Measurements from ENCODE around the gene ITGAL. TPM values are rescaled to one million over a fixed set of nuclear protein-coding genes. Genes with fewer than 3 reads are reported as not detected.

ITGAL gene
- total RNA-seq = 100 to 1,000 TPM; 566 to 685 TPM

DNA sequence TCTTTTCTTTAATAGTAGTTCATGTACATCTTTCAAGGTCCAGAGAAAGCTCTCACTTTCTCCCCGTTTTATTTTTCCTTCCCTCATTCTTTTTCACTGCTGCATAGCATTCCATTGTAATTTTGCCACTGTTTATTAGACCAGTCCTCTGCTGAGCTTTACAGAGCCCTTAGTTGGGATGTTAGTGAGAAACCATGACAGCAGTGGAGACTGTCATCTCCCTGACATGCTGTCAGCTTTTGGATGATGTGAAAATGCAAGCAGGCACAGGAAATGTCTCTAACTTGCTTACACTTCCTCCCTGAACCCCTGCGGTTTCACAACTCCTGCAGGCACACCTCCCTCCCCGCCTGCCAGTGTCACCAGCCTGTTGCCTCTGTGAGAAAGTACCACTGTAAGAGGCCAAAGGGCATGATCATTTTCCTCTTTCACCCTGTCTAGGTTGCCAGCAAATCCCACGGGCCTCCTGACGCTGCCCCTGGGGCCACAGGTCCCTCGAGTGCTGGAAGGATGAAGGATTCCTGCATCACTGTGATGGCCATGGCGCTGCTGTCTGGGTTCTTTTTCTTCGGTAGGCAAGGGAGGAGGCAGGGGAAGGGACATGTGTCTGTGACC is at the start of gene ITGAL:
TSS of gene ITGAL (plus strand) at position 415 of the 615 bp plus-strand sequence. CDS start at position 511, 96 bp downstream.
- Mint-ChIP-seq H3K36me3 (peaks cover 54% of the 10 kb centered on the region), H3K27ac (peak within 1 kb of the TSS; percentile 96), H3K9me3 (ENCODE audit: low read depth) (no peaks in the 10 kb centered on the region), H3K4me3 (peak within 1 kb of the TSS; percentile 100), H3K27me3 (no peaks in the 10 kb centered on the region), H3K4me1 (peaks cover 64% of the 10 kb centered on the region)
- CTCF ChIA-PET = interaction anchor here (0.9 to 9.7 kb wide), 8 partner anchors 9 to 63 kb away, joined by 3 to 122 read pairs (median 6); partner anchors contain the start of genes DCTPP1, SEPHS2 and ZNF747
- DNase-seq (peak; percentile 95), ATAC-seq (peak; percentile 77)

DNA sequence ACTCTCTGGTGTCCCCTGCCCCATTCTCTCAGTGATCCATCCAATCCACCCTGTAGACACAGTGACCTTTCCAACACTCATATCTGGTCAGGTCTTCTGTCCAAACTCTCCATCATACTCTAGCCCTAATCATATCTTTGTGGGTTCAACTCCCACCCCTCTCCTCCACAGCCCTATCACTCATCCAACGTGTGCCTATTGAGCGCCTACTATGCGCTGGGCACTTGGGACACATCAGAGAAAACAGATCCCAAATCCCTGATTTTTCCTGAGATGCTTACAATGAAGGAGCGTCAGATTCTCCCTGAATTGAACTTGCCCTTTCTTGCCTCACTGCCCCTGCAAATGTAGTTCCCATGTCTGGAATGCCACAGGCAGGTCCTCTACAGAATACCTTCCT is 44.5 kb upstream of the ITGAL start:
- H3K36me3 Mint-ChIP-seq = peaks cover 29% of the 10 kb centered on the region
- DNase-seq (no peak), ATAC-seq (no peak)
- H3K4me3 Mint-ChIP-seq = no peak overlapping the region
- CTCF ChIA-PET = interaction anchor here (1.7 kb wide), 1 partner anchor 168 kb away, joined by 4 read pairs; no protein-coding TSS in a partner anchor
- peak overlapping the region; percentile 39 for H3K27ac Mint-ChIP-seq
- H3K4me1 Mint-ChIP-seq = peaks cover 25% of the 10 kb centered on the region
- H3K9me3 Mint-ChIP-seq (ENCODE audit: low read depth) = no peaks in the 10 kb centered on the region
- H3K27me3 Mint-ChIP-seq = no peaks in the 10 kb centered on the region

DNA sequence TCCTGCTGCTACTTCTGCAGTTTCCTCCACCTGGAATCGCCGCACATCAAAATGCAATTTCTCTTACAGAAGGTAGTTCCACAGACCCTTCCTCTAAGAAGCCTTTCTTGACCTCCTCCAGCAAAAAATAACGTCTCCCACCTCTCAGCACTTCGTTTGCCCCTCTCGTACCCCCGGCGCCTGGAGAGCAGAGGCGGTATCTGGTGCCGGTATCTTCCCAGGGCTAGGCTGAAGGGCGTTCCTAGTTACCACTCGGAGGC is 43.2 kb upstream of the ITGAL start:
- peaks cover 21% of the 10 kb centered on the region for H3K36me3 Mint-ChIP-seq
- H3K4me3 Mint-ChIP-seq = no peak overlapping the region
- H3K9me3 Mint-ChIP-seq (ENCODE audit: low read depth) = no peaks in the 10 kb centered on the region
- ATAC-seq (no peak), DNase-seq (no peak)
- CTCF ChIA-PET = interaction anchor here (0.6 to 3.0 kb wide), 66 partner anchors 8 to 374 kb away, joined by 3 to 33 read pairs (median 4); partner anchors contain the start of genes FBRS, ITGAL, PRR14 and SEPHS2
- no peak overlapping the region for H3K27ac Mint-ChIP-seq
- H3K27me3 Mint-ChIP-seq = no peaks in the 10 kb centered on the region
- H3K4me1 Mint-ChIP-seq = peaks cover 33% of the 10 kb centered on the region

DNA sequence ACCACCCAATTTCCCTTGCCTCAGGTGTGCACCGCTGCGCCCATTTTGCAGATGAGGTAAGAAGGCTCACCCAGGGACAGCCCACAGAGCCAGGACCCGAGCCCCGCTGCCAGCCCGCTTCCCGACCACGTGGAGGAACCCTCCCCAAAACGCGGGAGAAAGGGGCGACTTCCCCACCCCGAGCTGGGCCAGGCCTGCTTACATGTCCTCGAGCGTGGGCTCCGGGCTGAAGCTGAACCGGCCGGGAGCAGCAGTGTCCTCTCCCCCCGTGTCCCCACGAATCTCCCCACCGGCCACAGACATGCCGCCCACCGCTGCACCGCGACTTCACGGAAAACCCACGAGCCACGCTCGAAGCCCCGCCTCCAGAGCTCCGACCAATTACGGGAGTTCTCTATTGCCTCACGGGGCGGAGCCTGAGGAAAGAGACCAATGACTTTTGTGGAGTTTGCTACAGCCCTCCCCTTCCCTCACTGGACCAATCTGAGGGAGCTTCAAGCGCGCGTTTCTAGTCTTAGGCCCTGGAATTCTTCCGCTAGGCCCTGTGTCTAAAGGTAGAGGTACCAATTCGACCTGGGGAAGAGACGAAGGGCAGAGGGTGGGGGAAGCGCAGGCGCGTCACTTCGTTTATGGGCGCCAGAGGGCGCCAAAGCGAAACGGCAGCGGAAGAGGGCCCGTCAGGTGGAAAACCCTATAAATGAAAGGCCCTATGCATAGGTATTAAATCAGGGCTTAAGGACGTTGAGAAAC is 42.7 kb upstream of the ITGAL start, which contains the start of gene DCTPP1:
TSS of gene DCTPP1 (minus strand) at position 353 of the 750 bp plus-strand sequence. CDS start at position 303, 50 bp downstream.
- H3K27ac Mint-ChIP-seq = no peak within 1 kb of the TSS
- DNase-seq (peak; percentile 99), ATAC-seq (peak; percentile 98)
- H3K36me3 Mint-ChIP-seq = peaks cover 17% of the 10 kb centered on the region
- no peaks in the 10 kb centered on the region for H3K27me3 Mint-ChIP-seq
- H3K4me1 Mint-ChIP-seq = peaks cover 38% of the 10 kb centered on the region
- H3K4me3 Mint-ChIP-seq = no peak within 1 kb of the TSS
- H3K9me3 Mint-ChIP-seq (ENCODE audit: low read depth) = no peaks in the 10 kb centered on the region
- CTCF ChIA-PET = interaction anchor here (0.6 to 3.0 kb wide), 68 partner anchors 8 to 375 kb away, joined by 3 to 33 read pairs (median 4); partner anchors contain the start of genes FBRS, ITGAL, PRR14 and SEPHS2

DNA sequence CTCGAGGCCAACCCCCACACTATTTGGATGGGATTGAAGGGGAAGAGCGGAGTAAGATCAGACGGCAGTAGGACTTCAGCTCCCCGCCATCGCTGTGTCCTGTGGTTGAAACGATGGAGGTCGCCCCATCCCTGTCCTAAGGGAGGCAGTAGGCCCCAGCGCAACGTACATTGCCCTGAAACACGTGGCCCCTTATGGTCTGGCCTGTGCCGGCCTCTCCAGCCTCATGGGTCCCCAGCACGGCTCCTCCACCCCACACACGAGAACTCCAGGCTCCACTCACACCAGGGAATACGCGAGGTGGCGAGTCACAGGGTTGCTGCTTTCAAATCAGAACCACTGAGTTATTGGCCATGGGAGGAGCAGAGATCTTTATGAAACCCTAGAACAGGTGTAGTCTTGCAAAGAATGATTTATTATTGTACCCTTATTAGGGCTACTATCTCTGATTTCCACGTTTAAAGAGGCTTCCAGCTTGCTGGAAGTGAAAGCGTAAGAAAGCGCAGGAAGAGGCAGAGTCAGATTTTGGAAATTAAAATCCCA is 42.0 kb upstream of the ITGAL start:
- peak; percentile 18 for ATAC-seq
- H3K4me1 Mint-ChIP-seq = peaks cover 41% of the 10 kb centered on the region
- DNase-seq = no peak
- no peaks in the 10 kb centered on the region for H3K9me3 Mint-ChIP-seq (ENCODE audit: low read depth)
- H3K27ac Mint-ChIP-seq = no peak overlapping the region
- no peaks in the 10 kb centered on the region for H3K27me3 Mint-ChIP-seq
- no peak overlapping the region for H3K4me3 Mint-ChIP-seq
- CTCF ChIA-PET = interaction anchor here (0.6 to 3.0 kb wide), 51 partner anchors 9 to 338 kb away, joined by 3 to 33 read pairs (median 6); partner anchors contain the start of genes FBRS, ITGAL, PRR14 and SEPHS2
- peaks cover 17% of the 10 kb centered on the region for H3K36me3 Mint-ChIP-seq

DNA sequence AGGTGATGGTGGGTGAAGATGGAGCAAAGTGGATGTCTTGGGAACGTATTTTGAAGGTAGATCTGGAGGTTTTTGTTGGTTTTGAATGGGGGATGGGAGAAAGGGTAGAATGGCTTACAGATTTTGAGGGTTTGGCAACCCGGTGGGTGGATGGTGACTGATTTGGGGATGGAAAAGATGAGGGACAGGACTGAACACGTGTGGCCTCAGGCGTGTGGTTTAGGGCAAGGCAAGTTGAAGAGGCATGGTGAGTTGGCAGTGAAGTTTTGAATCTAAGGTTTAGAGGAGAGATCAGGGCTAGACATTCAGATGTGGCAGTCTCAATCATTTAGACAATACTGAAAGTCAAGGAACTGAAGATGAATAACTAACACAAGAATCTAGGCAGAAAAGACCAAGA is 37.7 kb upstream of the ITGAL start:
- peak; percentile 60 for DNase-seq

DNA sequence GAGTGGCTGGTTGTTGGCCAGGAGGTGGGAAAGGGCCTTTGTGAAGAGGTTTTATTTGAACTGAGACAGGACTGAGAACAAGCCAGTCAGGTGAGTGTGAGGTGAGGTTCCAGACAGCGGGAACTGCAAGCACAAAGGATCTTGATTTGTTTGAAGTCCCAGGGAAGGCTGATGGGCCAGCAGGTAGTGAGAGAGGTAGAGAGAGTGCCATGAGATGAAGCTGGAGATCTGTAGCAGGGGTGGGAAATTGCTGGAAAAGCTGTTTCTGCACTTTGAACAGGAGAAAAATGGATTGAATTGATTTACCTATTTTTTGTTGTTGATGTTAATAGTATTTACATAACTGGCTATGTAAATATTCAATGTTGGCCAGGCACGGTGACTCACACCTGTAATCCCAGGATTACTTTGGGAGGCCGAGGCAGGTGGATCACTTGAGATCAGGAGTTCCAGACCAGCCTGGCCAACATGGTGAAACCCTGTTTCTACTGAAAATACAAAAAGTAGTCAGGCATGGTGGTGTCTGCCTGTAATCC is 35.0 kb upstream of the ITGAL start:
- ATAC-seq (no peak), DNase-seq (no peak)
- Mint-ChIP-seq H3K27ac (no peak overlapping the region), H3K4me3 (no peak overlapping the region), H3K36me3 (no peaks in the 10 kb centered on the region), H3K9me3 (ENCODE audit: low read depth) (no peaks in the 10 kb centered on the region), H3K27me3 (no peaks in the 10 kb centered on the region), H3K4me1 (peaks cover 20% of the 10 kb centered on the region)
- CTCF ChIA-PET = interaction anchor here (0.6 to 2.5 kb wide), 2 partner anchors 12 to 95 kb away, joined by 3 to 9 read pairs; no protein-coding TSS in a partner anchor

More for the DNA sequence above, 37.7 kb upstream of the ITGAL start:
- Mint-ChIP-seq H3K27ac (peak overlapping the region; percentile 1), H3K4me1 (peaks cover 17% of the 10 kb centered on the region), H3K4me3 (no peak overlapping the region), H3K36me3 (no peaks in the 10 kb centered on the region), H3K9me3 (ENCODE audit: low read depth) (no peaks in the 10 kb centered on the region), H3K27me3 (no peaks in the 10 kb centered on the region)
- CTCF ChIA-PET = interaction anchor here (0.6 to 2.5 kb wide), 4 partner anchors 15 to 163 kb away, joined by 3 to 9 read pairs (median 4); no protein-coding TSS in a partner anchor
- ATAC-seq = no peak

DNA sequence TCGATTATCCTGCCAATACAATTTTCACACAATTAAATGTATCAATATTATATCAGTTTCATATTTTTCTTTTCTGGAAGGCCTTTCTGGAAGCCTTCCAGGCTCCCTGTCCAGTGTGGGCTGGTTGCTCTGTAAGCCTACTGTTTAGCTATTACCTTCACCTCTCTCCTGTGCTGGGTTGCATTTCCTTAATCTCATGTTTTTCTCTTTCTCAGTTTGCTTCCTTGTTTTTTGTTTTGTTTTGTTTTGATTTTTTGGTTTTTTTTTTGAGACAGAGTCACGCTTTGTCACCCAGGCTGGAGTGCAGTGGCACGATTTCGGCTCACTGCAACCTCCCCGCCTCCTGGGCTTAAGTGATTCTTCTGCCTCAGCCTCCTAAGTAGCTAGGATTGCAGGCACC is 33.7 kb upstream of the ITGAL start:
- DNase-seq (no peak), ATAC-seq (no peak)
- CTCF ChIA-PET = interaction anchor here (1.1 to 2.2 kb wide), 3 partner anchors 9 to 38 kb away, joined by 3 to 4 read pairs (median 4); partner anchors contain the start of gene DCTPP1
- H3K4me3 Mint-ChIP-seq = no peak overlapping the region
- H3K4me1 Mint-ChIP-seq = peaks cover 26% of the 10 kb centered on the region
- H3K36me3 Mint-ChIP-seq = peaks cover 9% of the 10 kb centered on the region
- no peak overlapping the region for H3K27ac Mint-ChIP-seq
- no peaks in the 10 kb centered on the region for H3K9me3 Mint-ChIP-seq (ENCODE audit: low read depth)
- no peaks in the 10 kb centered on the region for H3K27me3 Mint-ChIP-seq

DNA sequence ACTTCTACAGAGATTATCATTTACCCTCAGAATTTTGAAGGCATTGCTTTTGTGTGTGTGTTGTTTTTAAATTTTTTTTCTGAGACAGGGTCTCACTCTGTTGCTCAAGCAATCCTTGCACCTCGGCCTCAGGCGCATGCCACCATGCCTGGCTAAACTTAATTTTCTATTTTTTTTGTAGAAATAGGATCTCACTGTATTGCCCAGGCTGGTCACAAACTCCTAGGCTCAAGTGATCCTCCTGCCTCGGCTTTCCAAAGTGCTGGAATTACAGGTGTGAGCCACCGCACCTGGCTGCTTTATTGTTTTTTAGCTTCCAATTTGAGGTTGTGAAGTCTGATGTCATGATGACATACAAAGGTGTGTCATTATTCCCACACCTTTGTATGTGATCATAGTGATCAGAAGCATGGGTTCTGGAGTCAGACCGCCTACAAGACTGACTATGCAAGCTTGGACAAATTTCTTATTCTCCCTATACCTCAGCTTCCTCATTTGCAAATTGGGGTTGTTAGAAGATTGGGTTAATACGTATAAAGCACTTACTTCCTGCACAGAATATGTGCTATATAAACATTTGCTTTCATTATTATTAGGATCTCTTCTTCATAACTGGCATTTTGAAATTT is 32.7 kb upstream of the ITGAL start:
- H3K4me1 Mint-ChIP-seq = peaks cover 26% of the 10 kb centered on the region
- peaks cover 19% of the 10 kb centered on the region for H3K36me3 Mint-ChIP-seq
- CTCF ChIA-PET = interaction anchor here (1.2 to 2.4 kb wide), 4 partner anchors 10 to 159 kb away, joined by 3 to 14 read pairs (median 4); partner anchors contain the start of gene DCTPP1
- no peaks in the 10 kb centered on the region for H3K27me3 Mint-ChIP-seq
- ATAC-seq = no peak
- DNase-seq = no peak
- no peak overlapping the region for H3K4me3 Mint-ChIP-seq
- H3K9me3 Mint-ChIP-seq (ENCODE audit: low read depth) = no peaks in the 10 kb centered on the region
- no peak overlapping the region for H3K27ac Mint-ChIP-seq

DNA sequence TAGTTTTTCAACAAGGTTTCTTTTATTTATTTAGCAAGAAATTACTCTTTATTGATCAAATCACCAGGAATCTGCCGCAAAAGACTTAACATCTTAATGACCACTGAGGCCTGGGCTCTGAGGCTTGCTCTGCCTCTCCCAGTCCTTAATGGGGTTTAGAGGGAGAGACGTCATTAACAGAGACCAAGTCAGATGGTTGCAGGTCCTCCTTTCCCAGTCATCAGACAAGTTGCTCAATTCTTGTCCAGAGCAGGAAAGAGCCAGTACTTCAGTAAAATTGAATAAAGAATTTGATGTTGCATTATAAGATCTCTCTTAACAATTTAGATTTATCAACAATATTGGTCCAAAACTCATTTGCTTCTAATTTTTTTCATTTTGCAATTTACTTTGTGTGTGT is 28.9 kb upstream of the ITGAL start:
- Mint-ChIP-seq H3K9me3 (ENCODE audit: low read depth) (no peaks in the 10 kb centered on the region), H3K36me3 (peaks cover 27% of the 10 kb centered on the region), H3K4me1 (peaks cover 43% of the 10 kb centered on the region), H3K27ac (peak overlapping the region; percentile 2), H3K27me3 (no peaks in the 10 kb centered on the region), H3K4me3 (peak overlapping the region; percentile 86)
- ATAC-seq = no peak
- no peak for DNase-seq
- CTCF ChIA-PET = interaction anchor here (3.7 kb wide), 1 partner anchor 13 kb away, joined by 27 read pairs; the partner anchor contains the start of gene DCTPP1

DNA sequence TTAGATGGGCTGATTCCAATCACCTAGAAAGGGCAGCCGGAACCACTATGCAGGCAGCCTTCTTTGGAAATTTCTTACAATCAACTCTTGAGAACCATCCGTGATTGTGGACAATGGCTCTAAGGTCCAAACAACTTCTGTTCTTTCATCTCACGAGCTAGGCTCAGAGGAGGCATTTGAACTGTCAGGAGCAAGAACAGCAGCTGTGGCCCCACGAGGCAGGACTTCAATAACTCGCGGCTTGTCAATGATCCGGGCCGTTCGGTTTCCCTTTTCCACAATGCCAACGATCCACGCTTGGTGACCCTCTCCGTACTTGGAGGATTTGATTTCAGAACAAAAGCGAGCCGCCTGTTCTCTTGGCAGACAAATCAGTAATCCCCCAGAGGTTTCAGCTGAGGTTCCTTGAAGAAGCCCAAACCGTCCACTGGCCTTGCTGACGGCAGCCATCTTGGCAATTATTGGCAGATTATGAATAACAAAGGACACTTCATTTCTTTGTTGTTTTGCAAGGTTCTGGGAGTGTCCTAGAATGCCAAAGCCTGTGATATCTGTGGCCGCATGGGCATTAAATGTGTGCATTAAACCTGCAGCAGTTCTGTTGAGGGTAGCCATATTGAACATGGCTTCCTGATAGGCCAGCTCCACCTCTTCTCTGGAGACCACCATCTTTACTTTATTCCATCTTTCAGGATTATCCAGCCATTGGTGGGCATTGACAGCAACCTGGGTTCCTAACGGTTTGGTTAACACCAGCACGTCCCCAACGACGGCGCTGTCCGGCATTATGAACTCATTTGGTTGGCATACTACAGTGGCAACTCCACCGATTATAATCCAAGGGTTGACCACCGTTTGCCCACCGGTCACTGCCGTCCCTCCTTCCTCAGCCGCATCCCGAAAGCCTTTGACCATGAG is 28.1 kb upstream of the ITGAL start:
- H3K4me3 Mint-ChIP-seq = peak overlapping the region; percentile 86
- peaks cover 46% of the 10 kb centered on the region for H3K4me1 Mint-ChIP-seq
- peaks cover 27% of the 10 kb centered on the region for H3K36me3 Mint-ChIP-seq
- no peaks in the 10 kb centered on the region for H3K27me3 Mint-ChIP-seq
- no peaks in the 10 kb centered on the region for H3K9me3 Mint-ChIP-seq (ENCODE audit: low read depth)
- ATAC-seq (no peak), DNase-seq (no peak)
- H3K27ac Mint-ChIP-seq = peak overlapping the region; percentile 72
- CTCF ChIA-PET = interaction anchor here (0.7 to 8.0 kb wide), 9 partner anchors 14 to 153 kb away, joined by 3 to 122 read pairs (median 6); partner anchors contain the start of genes DCTPP1, ITGAL, SEPTIN1 and ZNF747

DNA sequence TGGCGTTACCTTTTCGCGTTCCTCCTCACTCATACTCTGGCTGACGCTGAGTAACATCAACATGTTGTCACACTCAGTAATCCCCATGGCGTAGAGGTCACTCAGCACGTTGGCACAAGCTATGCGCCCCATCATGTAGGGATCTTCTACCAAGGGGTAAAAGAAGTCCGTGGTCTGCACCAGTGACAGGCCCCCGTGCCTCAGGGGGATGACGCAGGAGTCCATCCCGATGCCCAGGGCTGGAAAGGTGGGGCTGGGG is 27.5 kb upstream of the ITGAL start:
- Mint-ChIP-seq H3K9me3 (ENCODE audit: low read depth) (no peaks in the 10 kb centered on the region), H3K27ac (peak overlapping the region; percentile 72), H3K4me1 (peaks cover 48% of the 10 kb centered on the region), H3K4me3 (peak overlapping the region; percentile 86), H3K36me3 (peaks cover 27% of the 10 kb centered on the region), H3K27me3 (no peaks in the 10 kb centered on the region)
- CTCF ChIA-PET = interaction anchor here (0.7 to 8.0 kb wide), 9 partner anchors 13 to 153 kb away, joined by 3 to 122 read pairs (median 6); partner anchors contain the start of genes DCTPP1, ITGAL, SEPTIN1 and ZNF747
- DNase-seq (no peak), ATAC-seq (no peak)
